GM21526 (cell line): Measurements from ENCODE around the gene LHX8.

Experiments used
- ATAC-seq: cut with Tn5 transposase; IDR thresholded peaks from one replicate; pipeline ENCODE4 v1.9.1; 2021; ENCODE audit warnings: moderate library complexity; ENCODE audit not compliant: unreplicated experiment, low FRiP score

The LHX8 gene

DNA sequence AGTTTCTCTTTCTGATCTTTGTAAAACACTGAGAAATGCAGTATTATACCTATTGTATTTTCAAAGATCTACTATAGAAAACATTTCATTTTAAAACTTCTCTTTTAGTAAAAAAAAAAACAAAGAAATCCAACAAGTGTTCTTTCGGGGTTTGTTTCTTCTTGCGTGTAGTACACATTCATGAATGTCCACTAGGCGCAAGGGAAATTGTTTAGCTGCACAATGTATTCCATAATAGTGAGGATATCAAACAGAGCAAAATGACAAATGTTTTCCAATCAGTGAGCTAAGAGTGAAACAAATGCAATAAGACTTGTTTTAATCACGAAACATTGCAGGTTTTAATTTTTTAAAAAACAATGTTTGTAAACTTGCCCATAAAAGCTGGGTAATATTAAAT lies 68.6 kb downstream of the LHX8 start:
- no peak for ATAC-seq

DNA sequence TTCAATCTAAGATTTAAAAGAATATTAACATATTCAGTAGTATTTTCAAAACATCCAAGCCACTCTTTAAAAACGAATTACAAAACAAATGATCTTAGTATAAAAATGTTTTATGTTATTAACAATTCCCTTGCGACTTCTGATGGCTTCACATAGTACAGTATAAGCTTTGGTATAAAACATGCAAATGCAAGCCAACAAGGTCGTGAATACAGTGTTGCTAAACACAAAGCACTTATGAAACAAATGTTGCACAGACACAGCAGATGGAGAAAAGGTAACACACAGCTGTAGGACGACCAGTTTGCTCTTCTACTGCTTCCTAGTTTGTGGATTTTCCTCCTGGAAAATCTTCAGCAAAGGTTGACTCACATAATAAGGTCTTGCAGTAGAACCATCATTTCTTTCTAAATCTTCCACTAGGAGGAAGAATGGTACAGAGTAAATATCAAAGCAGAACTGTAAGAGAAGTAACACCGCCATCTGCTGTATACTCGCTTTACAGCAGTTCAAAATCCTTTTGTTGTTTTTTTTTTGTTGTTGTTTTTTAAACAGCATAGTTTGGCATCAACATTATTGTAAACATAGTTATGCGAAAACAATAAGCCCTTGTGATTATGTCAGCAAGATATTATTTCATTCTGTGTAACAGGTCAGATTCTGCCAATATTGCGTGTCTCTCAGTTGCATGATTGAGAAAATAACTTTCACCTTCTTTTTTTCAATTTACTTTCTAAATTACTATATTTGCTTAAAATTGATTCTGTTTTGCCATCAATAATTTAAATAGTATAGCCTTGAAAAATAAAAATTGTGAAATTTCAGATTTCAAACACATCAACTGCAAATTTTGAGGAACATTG lies 69.5 kb downstream of the LHX8 start:
- ATAC-seq: peak; percentile 88

GRCh38 chr1:75208862-75209261 lies 74.7 kb downstream of the LHX8 start:
- ATAC-seq: no peak
